ENCODE measurements around the gene MARCKSL1.

GRCh38 chr1:32352831-32353383 lies 16.9 kb upstream of the MARCKSL1 start:
- TF ChIP-seq, protein P1, sequence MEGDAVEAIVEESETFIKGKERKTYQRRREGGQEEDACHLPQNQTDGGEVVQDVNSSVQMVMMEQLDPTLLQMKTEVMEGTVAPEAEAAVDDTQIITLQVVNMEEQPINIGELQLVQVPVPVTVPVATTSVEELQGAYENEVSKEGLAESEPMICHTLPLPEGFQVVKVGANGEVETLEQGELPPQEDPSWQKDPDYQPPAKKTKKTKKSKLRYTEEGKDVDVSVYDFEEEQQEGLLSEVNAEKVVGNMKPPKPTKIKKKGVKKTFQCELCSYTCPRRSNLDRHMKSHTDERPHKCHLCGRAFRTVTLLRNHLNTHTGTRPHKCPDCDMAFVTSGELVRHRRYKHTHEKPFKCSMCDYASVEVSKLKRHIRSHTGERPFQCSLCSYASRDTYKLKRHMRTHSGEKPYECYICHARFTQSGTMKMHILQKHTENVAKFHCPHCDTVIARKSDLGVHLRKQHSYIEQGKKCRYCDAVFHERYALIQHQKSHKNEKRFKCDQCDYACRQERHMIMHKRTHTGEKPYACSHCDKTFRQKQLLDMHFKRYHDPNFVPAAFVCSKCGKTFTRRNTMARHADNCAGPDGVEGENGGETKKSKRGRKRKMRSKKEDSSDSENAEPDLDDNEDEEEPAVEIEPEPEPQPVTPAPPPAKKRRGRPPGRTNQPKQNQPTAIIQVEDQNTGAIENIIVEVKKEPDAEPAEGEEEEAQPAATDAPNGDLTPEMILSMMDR (conservative IDR thresholded peaks at IDR 0.05): no peak
- TF ChIP-seq ZFX (IDR thresholded peaks at IDR 0.05): no peak

Data from C4-2B (cell line).